Aorta (tissue), 5 donors: ENCODE results near the gene SLC2A1. TPM values are rescaled to one million over a fixed set of nuclear protein-coding genes. Genes with fewer than 3 reads are reported as not detected.

ENCODE experiments used
- ATAC-seq: fragments of 200-7000 bp; cut with Tn5 transposase; one replicate; pipeline ENCODE4 v1.9.1; 2022; ENCODE audit warnings: moderate library complexity; ENCODE audit not compliant: low FRiP score
- DNase-seq, 2 donors: peaks; one replicate each; pipeline ENCODE4 v3.0.0-alpha.2; 2020
- H3K27ac ChIP-seq, 2 donors: one replicate each; pipeline ENCODE4 v1.5.1; 2013; ENCODE audit warnings: low read length in 2 of 2, mild to moderate bottlenecking in 2 of 2, moderate library complexity in 2 of 2, control low read depth in 1 of 2, inconsistent platforms in 1 of 2, low read depth in 1 of 2
- H3K27me3 ChIP-seq, 2 donors: one replicate each; pipeline ENCODE4 v1.6.1; 2013; ENCODE audit warnings: control low read depth in 1 of 2, low read length in 1 of 2, mild to moderate bottlenecking in 1 of 2, moderate library complexity in 1 of 2; ENCODE audit not compliant: insufficient read depth in 2 of 2, control insufficient read depth in 1 of 2
- H3K36me3 ChIP-seq, 2 donors: one replicate each; pipeline ENCODE4 v1.6.1; 2013; ENCODE audit warnings: control low read depth in 1 of 2, low read length in 1 of 2, mild to moderate bottlenecking in 1 of 2; ENCODE audit not compliant: insufficient read depth in 2 of 2, control insufficient read depth in 1 of 2
- H3K4me1 ChIP-seq, 2 donors: one replicate each; pipeline ENCODE4 v1.6.1; 2013; ENCODE audit warnings: low read length in 2 of 2, control low read depth in 1 of 2, mild to moderate bottlenecking in 1 of 2, moderate library complexity in 1 of 2; ENCODE audit not compliant: insufficient read depth in 2 of 2, control insufficient read depth in 1 of 2
- H3K4me3 ChIP-seq, 2 donors: one replicate each; pipeline ENCODE4 v1.5.1; 2013; ENCODE audit warnings: low read length in 2 of 2, control low read depth in 1 of 2, mild to moderate bottlenecking in 1 of 2
- H3K9me3 ChIP-seq: one replicate; pipeline ENCODE4 v1.6.1; 2013; ENCODE audit warnings: mild to moderate bottlenecking, low read length; ENCODE audit not compliant: control insufficient read depth
- WGBS, 2 donors: extraction: QIAGEN DNeasy Blood & Tissue Kit; methylation state at CpG; one replicate each; pipeline ENCODE4 v1.1.7; 2013; 5-methylcytosine and 5-hydroxymethylcytosine counted together
- intact Hi-C, 2 donors: fragments of 100-400 bp; cut with DNase I; formaldehyde crosslinking; loops; one replicate each; pipeline versions ENCODE4 v1.14.2 to v1.15.0; 2022
- polyA plus RNA-seq, 2 donors: library from polyadenylated mRNA; stranded (reverse); fragments of 200-250 nt; gene quantifications; one replicate each; pipeline ENCODE4 v1.2.3, GENCODE V29; 2013
- total RNA-seq, 2 donors: library from RNA; stranded (reverse); fragmentation: NEBNext Ultra II Directional; extraction: Animal tissue kit (Norgen Biotek cat#: 25700); gene quantifications; one replicate each; pipeline ENCODE4 v1.2.1, GENCODE V29; 2021
- donor health status: healthy with polysubstance abuse.
- donor health status: Bipolar disorder and iron deficiency.
- donor health status: DM: no; HTN: no; CAD: no.
- donor health status: DM: no; HTN: no; CAD: no.
- donor health status: DM: yes; HTN: yes; CAD: no.

The SLC2A1 gene
- total and polyA plus RNA-seq, 4 donors, result 6.4 to 124 (median 49.6) TPM

DNA sequence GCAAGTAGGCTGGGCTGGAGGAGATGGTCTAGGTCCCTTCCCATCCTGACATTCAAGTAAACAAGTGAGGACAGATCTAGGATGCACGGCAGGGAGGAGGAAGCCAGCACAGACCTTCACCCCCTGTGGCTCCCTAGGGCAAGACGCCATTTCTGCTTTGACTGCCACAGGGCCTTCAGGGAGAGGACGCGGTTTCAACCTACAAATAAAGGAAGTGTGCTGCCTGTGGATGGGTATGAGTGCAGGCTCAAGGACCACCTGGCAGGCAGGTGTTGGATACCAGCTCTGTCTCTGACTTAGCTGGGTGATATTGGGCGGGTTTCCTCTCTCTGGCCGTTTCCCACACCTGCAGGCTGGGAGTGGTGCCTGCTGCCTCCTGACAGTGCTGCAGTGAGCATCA is 16.2 kb downstream of the SLC2A1 start:
- intact Hi-C loops, result loop anchor here in 1 of 2 donors (2.0 kb wide), 2 partner anchors 16 to 18 kb away; partner anchors contain the start of gene SLC2A1
- Histone ChIP-seq H3K4me3 (no peak overlapping the region), H3K27ac (peak overlapping the region; percentile 10 to 95), H3K27me3 (no peaks in the 10 kb centered on the region), H3K36me3 (no peaks in the 10 kb centered on the region), H3K9me3 (no peaks in the 10 kb centered on the region), H3K4me1 (peaks cover 4 to 9% of the 10 kb centered on the region in 2 donors)
- DNase-seq, result no peak
- no peak for ATAC-seq
- 77 to 92% methylated on average over 6 of the region's 6 CpGs for WGBS, 2 donors

- H3K4me3 ChIP-seq, result no peak overlapping the region
- no peaks in the 10 kb centered on the region for H3K36me3 ChIP-seq
- peak; percentile 93 to 94 for DNase-seq
- WGBS, 2 donors, result 26 to 31% methylated on average over 9 of the region's 9 CpGs
- ATAC-seq, result peak; percentile 82
- peak overlapping the region; percentile 91 to 95 for H3K27ac ChIP-seq
- no peaks in the 10 kb centered on the region for H3K27me3 ChIP-seq
- intact Hi-C loops, result loop anchor here in 1 of 2 donors (1.0 to 2.0 kb wide), 3 partner anchors 17 to 21 kb away; partner anchors contain the start of gene SLC2A1
- peaks cover 4 to 9% of the 10 kb centered on the region in 2 donors for H3K4me1 ChIP-seq
- no peaks in the 10 kb centered on the region for H3K9me3 ChIP-seq
Observed at GRCh38 chr1:42941640-42942330, 16.9 kb downstream of the SLC2A1 start.

- H3K27me3 ChIP-seq, result no peaks in the 10 kb centered on the region
- peaks cover 4 to 6% of the 10 kb centered on the region in 2 donors for H3K4me1 ChIP-seq
- H3K9me3 ChIP-seq, result no peaks in the 10 kb centered on the region
- no peaks in the 10 kb centered on the region for H3K36me3 ChIP-seq
- intact Hi-C loops, result loop anchor here in 1 of 2 donors (1.0 kb wide), 1 partner anchor 21 kb away; no protein-coding TSS in a partner anchor
- DNase-seq (peak; percentile 87 to 90), ATAC-seq (peak; percentile 70)
- peak overlapping the region; percentile 91 to 95 for H3K27ac ChIP-seq
- H3K4me3 ChIP-seq, result no peak overlapping the region
- 12 to 18% methylated on average over 14 of the region's 14 CpGs for WGBS, 2 donors
Observed at GRCh38 chr1:42940851-42941639, 17.6 kb downstream of the SLC2A1 start.

GRCh38 chr1:42938645-42939615 is 19.7 kb downstream of the SLC2A1 start:
- peak; percentile 28 to 50 for DNase-seq
- Histone ChIP-seq H3K4me1 (peaks cover 4 to 5% of the 10 kb centered on the region in 2 donors), H3K36me3 (no peaks in the 10 kb centered on the region), H3K27ac (peak overlapping the region; percentile 1 to 93), H3K9me3 (no peaks in the 10 kb centered on the region), H3K27me3 (no peaks in the 10 kb centered on the region), H3K4me3 (no peak overlapping the region)
- WGBS, 2 donors, result 61 to 67% methylated on average over 14 of the region's 14 CpGs
- ATAC-seq, result no peak
- intact Hi-C loops, result no loop called here

- 92 to 94% methylated on average over 6 of the region's 6 CpGs for WGBS, 2 donors
- DNase-seq (peak in 1 of 2 donors; percentile 67), ATAC-seq (no peak)
- intact Hi-C loops, result no loop called here
- H3K4me1 ChIP-seq, result peaks cover 2 to 4% of the 10 kb centered on the region in 2 donors
- H3K4me3 ChIP-seq, result no peak overlapping the region
- H3K9me3 ChIP-seq, result no peaks in the 10 kb centered on the region
- no peaks in the 10 kb centered on the region for H3K36me3 ChIP-seq
- no peaks in the 10 kb centered on the region for H3K27me3 ChIP-seq
- no peak overlapping the region for H3K27ac ChIP-seq
Observed at GRCh38 chr1:42937836-42938644, 20.6 kb downstream of the SLC2A1 start.

DNA sequence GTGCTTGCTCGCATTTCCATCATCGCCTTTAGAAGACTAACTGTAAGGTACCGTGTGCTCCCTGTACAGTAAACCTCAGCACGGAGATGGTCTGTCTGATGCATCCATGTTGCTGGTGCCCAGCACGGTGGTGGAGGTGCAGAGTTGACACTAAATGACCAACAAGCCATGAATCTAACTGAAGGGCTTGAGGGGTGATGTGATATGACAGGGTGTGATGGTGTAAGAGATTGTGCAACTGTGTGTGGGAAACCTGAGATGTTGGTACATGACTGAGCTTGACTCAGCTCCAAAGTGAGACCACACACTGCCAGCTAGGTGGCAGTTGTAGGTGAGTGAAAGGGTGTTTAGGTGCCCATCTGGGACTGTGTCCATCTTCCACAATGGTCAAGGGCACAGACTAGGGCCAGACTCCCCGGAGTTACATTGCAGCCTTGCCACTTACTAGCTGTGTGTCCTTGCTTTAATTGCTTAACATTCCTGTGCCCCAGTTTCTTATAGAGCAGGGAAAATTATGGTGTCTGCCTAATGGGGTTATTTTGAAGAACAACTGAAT is 21.4 kb downstream of the SLC2A1 start:
- intact Hi-C loops, result no loop called here

DNA sequence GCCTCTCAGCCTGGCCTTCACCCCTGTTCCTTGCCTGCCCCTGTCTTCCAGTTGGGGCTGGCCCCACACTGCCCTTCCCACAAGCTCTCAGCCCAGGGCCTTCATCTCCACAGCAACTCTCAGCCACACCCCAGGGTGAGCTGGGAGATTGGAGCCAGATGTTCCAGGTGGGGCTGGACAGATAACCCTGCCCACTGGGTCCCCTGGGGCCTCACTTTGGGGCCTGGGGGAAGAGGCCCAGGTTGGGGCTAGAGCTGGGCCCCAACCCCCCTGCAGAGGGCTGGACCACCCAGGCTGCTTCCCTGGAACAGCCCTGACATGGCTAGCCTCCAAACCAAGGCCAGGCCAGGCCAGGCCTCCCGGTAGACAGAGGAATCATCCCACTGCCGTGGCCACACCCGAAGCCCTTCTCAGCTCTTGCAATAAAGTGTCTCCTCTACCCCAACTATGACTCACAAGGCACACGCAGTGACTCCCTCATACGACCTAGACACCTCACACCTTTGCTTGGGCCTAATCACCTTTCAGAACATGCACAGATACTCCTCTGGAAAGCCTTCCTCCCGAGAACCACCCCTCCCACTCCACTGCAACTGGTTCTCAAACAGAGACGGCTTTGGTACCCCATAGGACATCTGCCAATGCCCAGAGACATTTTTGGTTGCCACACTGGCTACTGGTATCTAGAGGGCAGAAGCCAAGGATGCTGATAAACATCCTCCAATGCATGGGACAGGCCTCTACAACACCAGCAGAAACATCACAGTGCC is 22.2 kb downstream of the SLC2A1 start:
- WGBS, 2 donors, result 64 to 70% methylated on average over 7 of the region's 7 CpGs
- Histone ChIP-seq H3K4me1 (peaks cover 2 to 4% of the 10 kb centered on the region in 2 donors), H3K9me3 (no peaks in the 10 kb centered on the region), H3K4me3 (no peak overlapping the region), H3K27me3 (no peaks in the 10 kb centered on the region), H3K36me3 (no peaks in the 10 kb centered on the region), H3K27ac (no peak overlapping the region)
- no peak for ATAC-seq
- intact Hi-C loops, result no loop called here
- DNase-seq, result peak in 1 of 2 donors; percentile 74

More for the DNA sequence above, 21.4 kb downstream of the SLC2A1 start:
- Histone ChIP-seq H3K27ac (no peak overlapping the region), H3K9me3 (no peaks in the 10 kb centered on the region), H3K27me3 (no peaks in the 10 kb centered on the region), H3K36me3 (no peaks in the 10 kb centered on the region), H3K4me1 (peaks cover 2 to 4% of the 10 kb centered on the region in 2 donors), H3K4me3 (no peak overlapping the region)
- DNase-seq (peak in 1 of 2 donors; percentile 23), ATAC-seq (no peak)
- WGBS, 2 donors, result 88 to 94% methylated on average over 6 of the region's 6 CpGs
